Fibroblast of pulmonary artery (primary cell): ENCODE data around the gene PTN.
"Not testable (repeated sequence)": the region's sequence is repeated elsewhere in the genome, so short reads cannot be mapped to it uniquely, and the experiment has no call there.

ENCODE experiments used
- DNase-seq: peaks from one replicate; pipeline ENCODE4 v3.0.0-alpha.2; 2010; ENCODE audit warnings: low read depth
- H3K4me3 ChIP-seq: replicated peaks from 2 replicates; pipeline ENCODE4 v1.5.1; 2011; ENCODE audit warnings: low read depth, mild to moderate bottlenecking, control low read depth, low read length, moderate library complexity
- TF ChIP-seq, protein P1 (sequence below): IDR thresholded peaks from 2 replicates; pipeline ENCODE4 v1.5.1; 2011; ENCODE audit warnings: mild to moderate bottlenecking, control low read depth, low read length, inconsistent platforms; ENCODE audit errors: missing control alignments

The PTN gene

DNA sequence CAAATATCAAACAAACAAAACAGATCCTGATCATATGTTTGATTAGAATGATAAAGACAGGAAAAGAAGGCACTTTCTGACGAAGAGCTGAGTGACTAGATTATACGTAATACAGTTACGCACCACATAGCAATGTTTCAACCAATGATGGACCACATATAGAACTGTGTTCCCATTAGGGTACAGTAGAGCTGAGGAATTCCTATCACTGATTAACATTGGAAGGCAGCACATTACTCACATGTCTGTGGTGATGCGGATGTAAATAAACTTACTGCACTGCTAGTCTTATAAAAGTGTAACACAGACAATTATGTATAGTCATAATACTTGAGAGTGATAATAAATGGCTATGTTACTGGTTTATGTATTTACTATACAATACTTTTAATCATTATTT is 98.3 kb downstream of the PTN start:
- no peak for DNase-seq
- TF ChIP-seq, protein P1, sequence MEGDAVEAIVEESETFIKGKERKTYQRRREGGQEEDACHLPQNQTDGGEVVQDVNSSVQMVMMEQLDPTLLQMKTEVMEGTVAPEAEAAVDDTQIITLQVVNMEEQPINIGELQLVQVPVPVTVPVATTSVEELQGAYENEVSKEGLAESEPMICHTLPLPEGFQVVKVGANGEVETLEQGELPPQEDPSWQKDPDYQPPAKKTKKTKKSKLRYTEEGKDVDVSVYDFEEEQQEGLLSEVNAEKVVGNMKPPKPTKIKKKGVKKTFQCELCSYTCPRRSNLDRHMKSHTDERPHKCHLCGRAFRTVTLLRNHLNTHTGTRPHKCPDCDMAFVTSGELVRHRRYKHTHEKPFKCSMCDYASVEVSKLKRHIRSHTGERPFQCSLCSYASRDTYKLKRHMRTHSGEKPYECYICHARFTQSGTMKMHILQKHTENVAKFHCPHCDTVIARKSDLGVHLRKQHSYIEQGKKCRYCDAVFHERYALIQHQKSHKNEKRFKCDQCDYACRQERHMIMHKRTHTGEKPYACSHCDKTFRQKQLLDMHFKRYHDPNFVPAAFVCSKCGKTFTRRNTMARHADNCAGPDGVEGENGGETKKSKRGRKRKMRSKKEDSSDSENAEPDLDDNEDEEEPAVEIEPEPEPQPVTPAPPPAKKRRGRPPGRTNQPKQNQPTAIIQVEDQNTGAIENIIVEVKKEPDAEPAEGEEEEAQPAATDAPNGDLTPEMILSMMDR, result no peak

DNA sequence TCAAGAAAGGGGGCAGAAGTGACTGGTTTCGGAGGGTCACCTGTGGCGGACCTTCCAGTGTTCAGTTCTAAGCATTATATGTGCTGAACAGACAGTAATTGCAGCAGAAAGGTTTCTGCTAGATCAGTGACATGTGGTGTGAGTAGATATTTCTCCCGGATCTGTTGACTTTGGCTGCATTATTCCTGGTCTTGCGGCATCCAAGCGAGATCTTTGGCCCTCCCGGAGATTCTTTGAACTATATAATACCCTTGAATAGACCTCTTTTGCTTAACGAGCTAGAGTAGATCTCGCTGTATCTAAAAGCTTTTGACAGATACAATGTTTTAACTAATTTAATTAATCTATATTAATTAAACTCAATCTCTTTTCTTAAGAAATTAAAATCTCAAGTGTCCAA is 99.8 kb downstream of the PTN start:
- TF ChIP-seq, protein P1, result no peak
- no peak for DNase-seq

More for the DNA sequence above, 98.3 kb downstream of the PTN start:
- H3K4me3 ChIP-seq, result no peak overlapping the region

DNA sequence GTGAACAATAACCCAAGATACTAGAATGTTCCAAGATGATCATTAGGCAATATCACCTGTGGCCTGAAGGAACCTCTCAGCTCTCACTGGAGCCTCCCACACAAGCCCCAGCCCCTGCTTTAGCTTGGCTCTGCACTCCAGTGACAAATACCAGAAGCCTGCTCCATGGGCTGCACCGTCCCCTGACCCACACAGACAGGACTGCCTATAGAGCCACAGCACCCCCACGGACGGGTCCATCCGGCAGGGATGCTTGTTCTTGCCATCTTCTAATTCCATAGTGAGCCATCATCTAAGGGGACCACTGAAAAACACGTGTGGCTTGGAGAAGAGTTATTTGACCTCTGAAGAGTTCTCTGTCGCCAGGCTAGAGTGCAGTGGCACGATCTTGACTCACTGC is 100.9 kb downstream of the PTN start:
- TF ChIP-seq, protein P1, result no peak
- DNase-seq, result no peak

More for the DNA sequence above, 99.8 kb downstream of the PTN start:
- no peak overlapping the region for H3K4me3 ChIP-seq

DNA sequence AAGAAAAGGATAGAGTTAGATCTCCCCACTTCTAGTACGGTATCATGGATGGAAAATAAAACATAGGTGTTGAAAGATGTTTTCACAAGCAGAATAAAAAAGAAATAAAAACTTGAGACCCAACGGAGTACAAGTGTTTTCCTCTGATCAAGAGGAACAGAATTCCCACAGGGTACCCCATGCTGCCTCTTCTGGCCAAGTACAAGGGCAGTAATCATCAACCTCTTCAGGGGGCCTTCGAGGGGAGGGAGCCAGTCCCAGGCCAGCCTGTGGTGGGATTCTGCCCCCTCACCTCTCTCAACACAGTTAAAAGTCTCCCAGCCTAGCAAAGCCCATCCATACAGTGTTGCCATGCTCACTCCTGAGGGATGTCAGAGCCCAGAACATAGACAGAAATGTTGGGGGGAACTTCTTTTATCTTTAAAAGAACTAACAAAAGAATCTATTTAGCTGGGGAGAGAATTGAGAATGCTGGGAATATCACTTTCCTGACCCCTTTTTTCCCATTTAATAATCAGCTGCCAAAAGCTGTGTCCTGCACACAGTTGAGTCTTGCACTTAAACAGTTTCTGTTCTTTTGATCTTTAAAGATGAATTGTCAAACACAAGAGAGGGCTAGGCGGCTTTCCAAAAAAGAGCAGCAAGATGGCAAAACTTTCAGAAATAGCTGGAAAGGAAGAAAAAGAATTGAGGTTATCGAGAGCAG is 101.7 kb downstream of the PTN start:
- no peak overlapping the region for H3K4me3 ChIP-seq
- TF ChIP-seq, protein P1, result no peak
- no peak for DNase-seq

More for the DNA sequence above, 100.9 kb downstream of the PTN start:
- no peak overlapping the region for H3K4me3 ChIP-seq

DNA sequence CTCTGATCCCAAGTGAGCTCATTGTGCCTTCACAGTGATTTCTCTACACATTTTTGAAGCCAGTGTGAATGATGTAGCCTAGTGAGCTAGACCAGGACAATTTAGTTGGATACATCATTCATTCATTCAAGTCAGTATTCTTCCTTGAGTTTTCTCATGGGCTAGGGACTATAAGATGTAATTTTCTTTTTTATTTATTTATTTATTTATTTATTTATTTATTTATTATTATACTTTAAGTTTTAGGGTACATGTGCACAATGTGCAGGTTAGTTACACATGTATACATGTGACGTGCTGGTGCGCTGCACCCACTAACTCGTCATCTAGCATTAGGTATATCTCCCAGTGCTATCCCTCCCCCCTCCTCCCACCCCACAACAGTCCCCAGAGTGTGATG is 104.3 kb downstream of the PTN start:
- DNase-seq, H3K4me3 ChIP-seq: not testable (repeated sequence)

DNA sequence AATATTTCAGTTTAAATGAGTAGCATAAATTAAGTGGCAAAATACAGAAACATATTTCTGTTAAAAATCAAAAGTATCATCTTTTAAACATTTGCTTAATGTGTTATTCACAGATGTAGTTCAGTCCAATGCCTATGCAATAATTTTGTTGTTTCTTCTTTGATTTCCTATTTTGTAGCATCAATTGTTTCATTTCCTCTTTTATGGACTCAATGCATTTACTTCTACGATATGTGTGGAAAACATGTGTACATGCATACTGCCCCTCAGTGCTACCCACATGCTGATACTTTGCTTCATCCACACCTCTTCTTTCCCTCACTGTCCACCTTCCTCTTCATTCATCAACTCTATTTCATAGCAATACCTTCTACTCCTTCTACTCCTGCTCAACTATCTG is 108.1 kb downstream of the PTN start:
- TF ChIP-seq, protein P1, result no peak
- no peak overlapping the region for H3K4me3 ChIP-seq
- DNase-seq, result no peak

DNA sequence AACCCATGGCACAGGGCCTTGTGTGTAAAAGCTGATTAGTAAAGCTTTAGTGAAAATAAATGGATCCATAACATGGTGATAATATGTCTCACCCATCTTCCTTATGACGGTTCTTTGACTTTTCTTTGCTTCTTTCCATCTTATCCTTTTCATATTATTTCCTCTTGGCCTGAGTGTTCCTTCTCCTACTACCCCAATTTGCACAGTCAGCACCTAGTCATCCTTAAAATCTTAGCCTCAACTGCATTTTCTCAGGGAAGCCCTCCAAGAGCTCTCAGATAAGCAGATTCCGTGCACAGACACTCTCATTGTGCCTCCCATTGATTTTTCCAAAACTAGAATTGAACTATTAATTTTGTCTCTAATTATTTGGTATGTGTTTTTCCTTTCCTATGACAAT is 112.4 kb downstream of the PTN start:
- H3K4me3 ChIP-seq, result no peak overlapping the region
- TF ChIP-seq, protein P1, result no peak

More for the DNA sequence above, 112.4 kb downstream of the PTN start:
- no peak for DNase-seq
